Left colon (tissue), 2 donors: ENCODE results near the gene ADAM12. TPM values are rescaled to one million over a fixed set of nuclear protein-coding genes. Genes with fewer than 3 reads are reported as not detected.

Source experiments
- ATAC-seq: fragments of 200-7000 bp; cut with Tn5 transposase; one replicate; pipeline ENCODE4 v1.9.1; 2020; ENCODE audit warnings: mild to moderate bottlenecking, moderate library complexity
- DNase-seq, 2 donors: peaks; one replicate each; pipeline ENCODE4 v3.0.0-alpha.2; 2020
- intact Hi-C, 2 donors: fragments of 100-400 bp; cut with DNase I in 1 of 2; cut with micrococcal nuclease in 1 of 2; formaldehyde crosslinking; loops; one replicate each; pipeline versions ENCODE4 v1.11.2 to v1.14.0; 2022; cut with DNase I, micrococcal nuclease
- total RNA-seq, 2 donors: library from RNA; stranded (reverse); fragmentation: NEBNext Ultra II Directional; extraction: Animal tissue kit (Norgen Biotek cat#: 25700); gene quantifications; one replicate each; pipeline ENCODE4 v1.2.1, GENCODE V29; 2021
- donor health status: DM: no; HTN: no; CAD: no.
- donor health status: DM: yes; HTN: yes; CAD: no.

Gene ADAM12
- total RNA-seq, 2 donors from 2014 or later: 0.28 to 0.61 TPM

DNA sequence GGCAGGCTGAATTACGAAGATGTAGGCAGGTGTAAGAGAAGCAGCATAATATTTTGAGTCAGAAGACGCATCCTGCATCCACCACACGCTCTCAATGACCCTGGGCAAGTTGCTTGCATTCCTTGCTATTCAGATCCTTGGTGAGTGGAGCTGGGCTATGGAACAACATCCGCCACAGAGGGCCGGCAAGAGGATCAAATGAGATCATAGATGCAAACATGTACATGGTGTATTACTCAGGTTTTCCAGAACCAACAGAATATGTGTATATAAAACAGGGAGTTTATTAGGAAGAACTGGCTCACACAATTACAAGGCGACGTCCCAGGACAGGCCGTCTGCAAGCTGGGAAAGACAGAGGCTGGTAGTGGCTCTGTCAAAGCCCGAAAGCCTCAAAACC, 51.5 kb downstream of the ADAM12 start:
- DNase-seq (no peak), ATAC-seq (no peak)
- intact Hi-C loops: no loop called here

DNA sequence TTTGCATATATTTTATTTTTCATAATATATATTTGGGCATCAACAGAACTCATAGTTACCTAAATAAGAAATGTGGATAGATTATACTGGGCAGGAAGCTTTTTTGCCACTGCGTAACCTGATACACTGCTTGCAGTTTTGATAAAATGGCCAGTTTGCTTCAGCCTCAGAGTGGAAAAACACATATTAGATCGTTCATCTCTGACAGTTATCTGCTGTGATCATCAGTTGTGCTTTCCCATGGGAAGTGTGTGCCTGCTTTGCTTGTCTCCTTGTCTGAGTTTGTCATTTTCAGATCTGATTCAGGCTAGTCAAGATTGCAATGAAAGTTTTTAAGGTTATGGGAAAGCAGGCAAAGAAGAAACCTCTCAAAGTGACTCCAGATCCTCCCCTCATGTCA, 54.0 kb downstream of the ADAM12 start:
- no peak for DNase-seq
- intact Hi-C loops: no loop called here
- ATAC-seq: no peak

GRCh38 chr10:126332576-126332975, 55.7 kb downstream of the ADAM12 start:
- intact Hi-C loops: no loop called here
- ATAC-seq: no peak
- no peak for DNase-seq

DNA sequence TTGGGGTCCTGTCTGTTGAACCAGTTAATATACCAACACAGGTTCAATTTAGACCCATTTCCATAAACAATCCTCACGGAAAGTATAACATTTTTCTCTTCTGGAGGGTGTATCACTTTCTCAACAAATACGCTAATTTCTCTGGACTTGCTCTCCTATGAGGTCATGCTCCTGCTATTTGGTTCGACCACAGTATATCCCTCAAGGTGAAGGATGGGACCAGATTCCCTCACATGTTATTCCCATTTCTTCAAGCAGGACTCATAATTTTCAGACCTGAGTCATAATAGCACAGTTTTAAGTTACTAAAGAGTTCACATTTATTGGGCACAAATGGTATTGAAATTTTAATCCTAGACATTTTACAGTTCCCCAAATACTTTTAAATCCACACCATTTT, 57.2 kb downstream of the ADAM12 start:
- ATAC-seq (no peak), DNase-seq (no peak)
- intact Hi-C loops: no loop called here

GRCh38 chr10:126324826-126325225, 63.5 kb downstream of the ADAM12 start:
- DNase-seq (no peak), ATAC-seq (no peak)
- intact Hi-C loops: no loop called here

GRCh38 chr10:126321440-126321839, 66.8 kb downstream of the ADAM12 start:
- no peak for ATAC-seq

GRCh38 chr10:126317751-126318150, 70.5 kb downstream of the ADAM12 start:
- ATAC-seq: no peak
- intact Hi-C loops: no loop called here

More at GRCh38 chr10:126321440-126321839, 66.8 kb downstream of the ADAM12 start:
- intact Hi-C loops: no loop called here
- no peak for DNase-seq

GRCh38 chr10:126315494-126316177, 72.6 kb downstream of the ADAM12 start:
- intact Hi-C loops: no loop called here
- DNase-seq: no peak

More at GRCh38 chr10:126317751-126318150, 70.5 kb downstream of the ADAM12 start:
- DNase-seq: no peak

DNA sequence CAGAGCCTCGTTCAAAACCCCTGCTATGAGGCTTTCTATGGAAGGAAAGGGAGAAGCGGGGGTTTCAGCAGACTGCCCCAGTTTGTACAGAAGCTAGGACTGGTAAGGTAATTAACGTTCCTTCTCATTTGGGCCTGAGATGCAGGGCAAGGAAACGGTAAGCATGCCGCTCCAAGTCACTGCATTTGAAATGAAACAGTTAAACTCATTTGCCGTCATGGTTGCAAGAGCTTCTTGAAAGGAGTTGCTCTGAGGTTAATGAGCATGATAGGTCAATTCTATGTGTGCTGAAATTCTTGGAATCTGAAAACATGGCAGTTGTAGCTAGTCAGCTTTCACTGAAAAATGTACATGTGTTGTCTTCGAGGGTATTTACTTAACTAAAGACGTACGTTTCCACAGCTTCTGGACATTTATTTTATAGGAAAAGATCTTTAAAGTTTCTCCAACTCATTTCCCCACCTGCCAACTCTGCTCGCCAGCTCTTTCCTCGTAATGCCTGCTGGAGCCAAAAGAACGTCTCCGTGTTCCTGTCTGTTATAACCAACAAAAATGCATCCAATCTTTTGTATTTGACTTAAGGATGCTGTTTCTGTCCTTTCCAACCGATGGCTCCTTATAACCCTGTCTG, 73.3 kb downstream of the ADAM12 start:
- ATAC-seq (no peak), DNase-seq (no peak)
- intact Hi-C loops: no loop called here

More at GRCh38 chr10:126315494-126316177, 72.6 kb downstream of the ADAM12 start:
- no peak for ATAC-seq

- intact Hi-C loops: no loop called here
These were observed 76.1 kb downstream of the ADAM12 start for GRCh38 chr10:126312167-126312566.

DNA sequence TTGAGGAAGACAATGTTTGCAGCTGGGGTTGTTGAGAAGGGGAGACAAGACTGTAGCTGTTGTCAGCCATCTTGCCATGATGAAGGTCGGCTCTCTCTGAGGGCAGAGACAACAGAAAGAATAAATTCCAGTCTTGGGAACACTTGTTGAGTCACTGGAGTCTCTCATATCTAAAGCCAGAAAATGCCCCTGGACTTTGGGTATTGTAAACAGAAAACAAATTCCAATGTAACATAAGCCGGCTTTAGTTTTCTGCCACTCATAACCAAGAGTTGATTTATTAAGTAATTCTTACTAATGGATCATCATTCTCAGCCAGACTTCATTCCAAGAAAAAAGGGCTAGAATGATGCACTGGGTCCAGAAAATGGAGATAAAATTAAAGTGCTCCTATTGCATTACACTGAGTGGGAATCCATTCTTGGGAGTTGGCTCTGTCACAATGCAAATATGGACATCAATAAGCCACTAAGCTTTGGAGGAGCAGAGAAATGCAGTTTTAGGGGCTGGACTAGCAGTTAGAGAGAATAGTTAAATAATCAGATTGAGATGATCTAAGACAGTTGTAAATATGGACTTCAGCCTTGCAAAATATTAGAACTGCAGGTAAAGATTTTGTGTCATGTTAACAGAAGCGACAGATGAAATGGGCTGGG, 78.9 kb downstream of the ADAM12 start:
- DNase-seq (no peak), ATAC-seq (no peak)
- intact Hi-C loops: no loop called here

More at GRCh38 chr10:126312167-126312566, 76.1 kb downstream of the ADAM12 start:
- no peak for ATAC-seq
- no peak for DNase-seq

GRCh38 chr10:126302826-126303665, 85.2 kb downstream of the ADAM12 start:
- no peak for ATAC-seq
- intact Hi-C loops: no loop called here
- DNase-seq: no peak

DNA sequence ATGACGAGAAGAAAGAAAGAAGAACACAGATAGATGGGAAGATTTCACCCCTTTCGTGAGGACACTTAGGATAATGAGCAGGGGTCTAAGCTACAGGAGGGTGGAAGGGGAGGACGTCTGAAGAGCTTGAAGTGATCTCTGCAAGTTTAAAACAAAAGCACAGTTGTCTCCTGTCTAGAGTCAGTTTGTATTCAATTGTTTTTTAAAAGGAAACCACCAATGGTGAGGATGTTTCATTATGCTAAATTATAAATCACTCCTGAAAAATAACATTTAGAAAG, 85.9 kb downstream of the ADAM12 start:
- intact Hi-C loops: no loop called here
- ATAC-seq: no peak
- DNase-seq: no peak

DNA sequence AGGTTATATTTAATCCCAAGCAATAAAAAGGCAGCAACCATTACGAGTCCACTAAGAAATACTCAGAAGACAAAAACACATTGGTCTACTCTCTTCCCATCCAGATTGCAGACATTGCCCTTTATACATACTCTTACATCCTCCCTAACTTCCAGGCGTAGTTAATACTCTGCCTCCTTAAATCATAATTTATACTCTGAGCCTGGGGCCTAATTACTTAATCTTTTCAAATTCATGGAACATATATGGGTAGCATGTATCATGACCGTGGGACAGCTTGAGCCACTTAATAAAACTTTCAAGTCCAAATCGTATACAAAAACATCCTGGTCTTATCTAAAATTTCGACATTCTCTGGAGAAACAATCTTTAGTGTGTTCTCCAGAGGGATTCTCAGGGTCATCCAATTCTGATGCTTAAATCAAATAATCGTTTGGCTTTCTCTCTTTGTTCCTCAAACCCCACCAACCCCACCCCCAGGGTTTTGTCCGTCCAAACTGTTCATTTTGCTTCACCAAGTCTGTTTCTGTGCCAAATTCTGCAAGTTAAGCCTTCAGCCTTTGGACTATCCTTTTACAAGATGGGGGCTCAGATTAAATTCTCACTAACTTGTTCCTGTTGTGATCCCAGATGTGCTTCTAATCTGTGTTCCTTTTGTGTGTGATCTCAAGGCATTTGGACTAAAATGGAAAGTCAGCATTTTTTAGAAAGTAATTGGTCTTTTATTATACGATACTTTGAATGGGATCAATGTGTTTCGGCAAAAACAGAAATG, 86.4 kb downstream of the ADAM12 start:
- no peak for ATAC-seq
- intact Hi-C loops: no loop called here
- no peak for DNase-seq

GRCh38 chr10:126294451-126294850, 93.8 kb downstream of the ADAM12 start:
- ATAC-seq (no peak), DNase-seq (no peak)
- intact Hi-C loops: no loop called here

GRCh38 chr10:126290232-126290631, 98.0 kb downstream of the ADAM12 start:
- DNase-seq (no peak), ATAC-seq (no peak)
- intact Hi-C loops: no loop called here

DNA sequence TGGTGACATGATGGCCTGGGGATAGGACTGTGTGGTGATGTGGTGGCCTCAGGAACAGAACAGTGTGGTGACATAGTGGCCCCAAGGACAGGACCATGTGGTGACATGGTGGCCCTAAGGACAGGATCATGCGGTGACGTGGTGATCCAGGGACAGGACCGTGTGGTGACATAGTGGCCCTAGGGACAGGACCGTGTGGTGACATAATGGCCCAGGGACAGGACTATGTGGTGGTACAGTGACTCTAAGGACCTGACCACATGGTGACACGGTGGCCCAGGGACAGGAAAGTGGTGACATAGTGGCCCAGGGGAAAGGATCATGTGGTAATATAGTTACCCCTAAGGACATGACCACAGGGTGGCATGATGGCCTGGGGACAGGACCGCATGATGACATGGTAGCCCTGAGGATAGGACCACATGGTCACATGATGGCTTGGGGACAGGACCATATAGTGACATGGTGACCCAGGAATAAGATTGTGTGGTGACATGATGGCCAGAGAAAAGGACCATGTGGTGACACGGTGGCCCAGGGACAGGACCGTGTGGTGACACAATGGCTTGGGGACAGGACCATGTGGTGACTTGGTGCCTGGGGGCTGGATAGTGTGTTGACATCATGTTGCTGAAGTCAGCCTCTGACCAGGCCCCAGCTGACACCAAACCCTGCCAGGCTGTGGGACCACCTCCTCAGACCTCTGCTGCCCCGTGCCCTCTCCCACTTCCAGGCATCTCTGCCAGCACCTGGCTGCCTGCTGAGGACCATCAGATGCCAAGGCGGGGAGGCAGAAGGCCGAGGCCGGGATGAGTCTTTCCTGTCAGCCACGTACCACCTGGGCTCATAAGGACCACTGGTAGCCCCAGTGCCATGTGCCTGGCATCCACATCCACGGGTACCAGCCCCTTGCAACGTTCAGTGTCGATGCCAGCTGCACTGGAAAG, 99.5 kb downstream of the ADAM12 start:
- ATAC-seq (no peak), DNase-seq (no peak)
- intact Hi-C loops: no loop called here
